ENCODE results near the gene CAVIN2. TPM values are rescaled to one million over a fixed set of nuclear protein-coding genes. Genes with fewer than 3 reads are reported as not detected.

Gene CAVIN2
- total RNA-seq, 2 donors from 2014 or later, result not detected

DNA sequence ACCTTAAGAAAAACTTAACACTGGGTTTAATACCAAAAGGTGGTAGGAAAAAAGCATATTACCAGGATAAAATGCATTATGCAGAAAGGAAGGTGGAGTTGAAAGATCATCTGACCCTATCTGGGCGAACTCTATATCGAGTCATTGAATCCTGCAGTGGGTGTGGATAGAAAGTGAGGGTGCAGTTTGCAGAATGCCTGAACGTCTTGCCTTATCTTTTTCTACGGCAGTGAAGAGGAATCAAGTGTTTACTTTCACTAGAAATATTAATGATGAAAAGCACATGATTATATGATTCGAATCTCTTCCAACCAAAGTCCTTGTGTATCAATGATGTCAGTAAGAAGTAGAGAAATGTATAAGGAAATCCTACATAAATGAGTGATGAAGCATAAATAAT, 4.3 kb upstream of the CAVIN2 start:
- DNase-seq (ENCODE audit: low spot score in 2 of 2) (no peak), ATAC-seq (no peak)
- Mint-ChIP-seq H3K9me3 (no peaks in the 10 kb centered on the region), H3K36me3 (no peaks in the 10 kb centered on the region), H3K27ac (no peak overlapping the region)

DNA sequence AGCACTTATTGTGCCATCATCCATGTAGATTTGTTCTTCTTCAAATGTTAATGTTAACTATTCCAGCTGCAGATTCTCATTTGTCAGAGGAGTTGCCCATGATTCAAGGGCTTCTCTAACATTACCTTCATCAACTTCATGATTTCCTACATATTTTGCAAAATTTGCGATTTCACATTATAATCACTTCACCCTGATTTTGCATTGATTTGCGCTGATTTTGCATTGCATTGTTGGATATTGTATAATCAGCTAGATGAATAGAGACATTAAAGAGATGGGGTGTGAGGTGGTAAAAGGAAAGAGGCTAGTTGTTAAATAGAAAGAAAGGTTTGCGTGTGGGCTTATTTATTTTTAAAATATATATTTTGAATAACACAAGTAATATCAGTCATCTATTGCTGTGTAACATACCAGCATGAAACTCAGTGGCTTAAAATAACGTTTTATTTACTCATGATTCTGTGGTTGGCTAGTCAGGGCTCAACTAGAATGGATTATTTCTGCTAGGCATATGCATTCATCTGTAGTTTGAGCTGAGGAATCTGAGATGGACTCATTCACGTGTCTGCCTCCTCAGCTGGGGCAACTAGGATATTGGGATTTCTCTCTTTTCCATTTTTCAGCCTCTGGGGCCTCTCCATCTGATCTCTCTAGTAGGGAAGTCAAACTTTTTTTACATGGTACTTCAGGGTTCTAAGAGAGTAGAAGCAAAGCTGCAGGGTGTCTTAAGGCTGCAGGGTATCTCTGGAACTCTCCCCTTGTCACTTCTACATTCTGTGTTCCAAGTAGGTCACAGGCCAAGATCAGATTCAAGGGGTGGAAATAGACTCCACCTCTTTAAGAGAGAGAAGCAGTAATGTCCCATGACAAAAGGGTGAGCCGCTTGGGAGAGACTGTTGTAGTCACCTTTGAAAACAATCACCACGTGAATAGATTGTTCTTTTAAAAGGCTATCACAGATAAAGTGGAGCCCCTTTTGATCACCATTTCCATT, 2.2 kb upstream of the CAVIN2 start:
- no peak for ATAC-seq
- no peaks in the 10 kb centered on the region for H3K36me3 Mint-ChIP-seq
- no peaks in the 10 kb centered on the region for H3K9me3 Mint-ChIP-seq
- no peak overlapping the region for H3K27ac Mint-ChIP-seq
- DNase-seq (ENCODE audit: low spot score in 2 of 2), result no peak

DNA sequence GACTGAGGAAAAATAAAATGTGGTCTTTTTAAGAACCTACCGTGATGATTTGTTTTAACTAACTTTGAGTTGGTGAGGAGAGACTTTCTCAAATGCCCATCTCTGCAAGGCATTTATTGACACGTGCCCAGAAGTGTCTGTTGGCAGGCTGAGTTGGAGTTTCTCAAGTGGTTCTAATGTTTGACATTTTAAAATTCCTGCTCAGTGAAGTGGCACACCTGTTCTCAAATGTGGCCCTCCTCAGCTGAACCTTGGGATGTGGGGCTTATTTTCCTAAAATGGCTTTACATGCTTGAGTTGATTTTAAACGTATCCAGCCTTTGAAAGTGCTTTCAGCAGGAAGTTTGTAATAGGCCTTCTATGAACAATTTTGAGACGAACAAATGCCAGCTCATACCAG, 876 bp upstream of the CAVIN2 start:
- Mint-ChIP-seq H3K27ac (no peak overlapping the region), H3K9me3 (no peaks in the 10 kb centered on the region), H3K36me3 (no peaks in the 10 kb centered on the region)
- no peak for ATAC-seq
- no peak for DNase-seq (ENCODE audit: low spot score in 2 of 2)

DNA sequence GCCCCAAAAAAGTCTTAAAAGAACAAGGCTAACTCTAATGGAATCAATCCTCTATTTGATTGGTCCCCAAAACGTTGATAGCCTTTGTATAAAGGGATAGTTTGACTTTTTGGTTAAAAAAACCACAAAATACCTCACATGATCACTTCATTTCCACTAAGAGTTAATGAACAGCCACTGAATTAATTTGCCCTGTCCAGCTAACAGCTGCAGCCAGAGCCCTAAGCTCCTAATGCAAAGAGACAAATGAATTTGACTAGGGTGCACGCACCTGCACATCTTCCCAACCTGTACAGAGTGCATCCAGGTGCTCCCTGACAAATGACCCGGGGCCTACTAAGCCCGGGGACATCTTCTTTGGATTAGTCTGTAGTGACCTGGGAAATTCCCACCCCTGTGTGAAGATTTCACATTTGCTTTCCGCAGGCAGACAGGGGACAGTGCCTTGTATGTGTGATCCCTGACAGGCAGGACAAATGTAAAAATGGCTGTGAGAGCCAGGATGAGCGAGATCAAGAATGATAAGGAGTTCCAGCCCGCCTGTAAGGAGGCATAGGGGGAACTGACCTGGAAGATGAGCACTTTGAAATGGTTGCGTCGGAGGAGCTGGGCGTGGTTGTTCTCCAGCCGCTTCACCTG, 893 bp downstream of the CAVIN2 start:
- Mint-ChIP-seq H3K9me3 (no peaks in the 10 kb centered on the region), H3K36me3 (no peaks in the 10 kb centered on the region), H3K27ac (no peak overlapping the region)
- ATAC-seq (peak in 1 of 2 donors; percentile 7), DNase-seq (ENCODE audit: low spot score in 2 of 2) (no peak)

DNA sequence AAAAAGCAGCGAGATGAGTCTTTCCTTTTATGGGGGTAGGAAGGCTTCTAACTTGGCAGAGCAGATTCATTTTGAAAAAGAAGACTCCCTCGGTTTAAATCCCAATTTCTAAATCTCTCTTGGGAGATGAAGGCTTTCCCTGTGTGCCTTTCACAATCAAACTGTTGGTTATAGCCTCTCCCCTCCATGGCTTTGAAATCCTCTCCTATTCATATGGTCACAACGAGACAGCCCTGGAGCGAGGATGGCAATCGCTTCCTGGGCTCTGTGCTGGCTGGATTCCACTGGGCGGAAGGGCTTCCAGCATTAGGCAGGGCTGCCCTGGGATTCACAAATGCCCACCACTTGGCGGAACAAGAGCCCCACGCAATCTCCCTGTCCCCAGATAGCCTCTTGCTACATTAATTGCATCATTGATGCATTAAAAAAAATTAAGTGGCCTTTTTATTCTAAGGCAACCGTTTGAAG, 1.6 kb downstream of the CAVIN2 start:
- ATAC-seq, result no peak

DNA sequence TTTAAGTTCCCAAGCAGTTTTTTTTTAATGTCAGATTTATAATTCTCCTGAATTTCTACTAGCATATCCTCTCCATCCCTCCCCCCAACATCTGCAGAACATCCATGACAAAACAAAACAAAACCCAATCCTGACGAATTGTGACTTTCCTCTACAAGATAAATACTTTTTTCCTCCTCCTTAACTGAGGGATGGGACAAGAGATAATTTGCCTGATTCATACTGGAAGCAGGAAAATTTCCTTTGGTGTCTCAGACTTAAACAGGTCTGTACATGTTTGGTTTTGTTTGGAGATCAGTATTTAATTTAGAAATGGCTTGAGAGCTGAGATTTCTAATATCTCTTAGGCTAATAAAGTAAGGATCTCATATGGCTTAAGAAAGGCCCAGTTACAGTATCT, 2.2 kb downstream of the CAVIN2 start:
- DNase-seq (ENCODE audit: low spot score in 2 of 2) (no peak), ATAC-seq (no peak)
- Mint-ChIP-seq H3K9me3 (no peaks in the 10 kb centered on the region), H3K27ac (no peak overlapping the region), H3K36me3 (no peaks in the 10 kb centered on the region)

More for the DNA sequence above, 1.6 kb downstream of the CAVIN2 start:
- DNase-seq (ENCODE audit: low spot score in 2 of 2), result no peak
- Mint-ChIP-seq H3K9me3 (no peaks in the 10 kb centered on the region), H3K36me3 (no peaks in the 10 kb centered on the region), H3K27ac (no peak overlapping the region)

DNA sequence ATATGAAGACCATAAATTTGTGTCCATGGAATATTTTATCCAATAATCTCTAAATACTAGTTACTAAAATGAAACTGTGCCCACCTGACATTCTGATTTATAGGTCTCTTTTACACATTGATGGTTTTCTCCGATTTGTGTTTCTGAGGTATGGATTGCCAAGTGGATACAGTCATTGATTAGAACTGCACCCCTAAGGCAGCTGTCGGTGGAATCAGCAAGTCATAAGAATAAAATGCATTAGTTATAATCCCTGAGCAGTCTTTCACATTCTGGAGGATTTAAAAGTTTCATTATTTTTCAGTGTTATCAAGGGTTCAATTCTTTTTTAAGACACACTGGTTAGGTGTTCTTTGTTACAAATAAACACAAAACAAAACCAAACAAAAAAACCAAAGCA, 6.0 kb downstream of the CAVIN2 start:
- DNase-seq (ENCODE audit: low spot score in 2 of 2) (no peak), ATAC-seq (no peak)
- Mint-ChIP-seq H3K9me3 (no peaks in the 10 kb centered on the region), H3K27ac (no peak overlapping the region), H3K36me3 (no peaks in the 10 kb centered on the region)

DNA sequence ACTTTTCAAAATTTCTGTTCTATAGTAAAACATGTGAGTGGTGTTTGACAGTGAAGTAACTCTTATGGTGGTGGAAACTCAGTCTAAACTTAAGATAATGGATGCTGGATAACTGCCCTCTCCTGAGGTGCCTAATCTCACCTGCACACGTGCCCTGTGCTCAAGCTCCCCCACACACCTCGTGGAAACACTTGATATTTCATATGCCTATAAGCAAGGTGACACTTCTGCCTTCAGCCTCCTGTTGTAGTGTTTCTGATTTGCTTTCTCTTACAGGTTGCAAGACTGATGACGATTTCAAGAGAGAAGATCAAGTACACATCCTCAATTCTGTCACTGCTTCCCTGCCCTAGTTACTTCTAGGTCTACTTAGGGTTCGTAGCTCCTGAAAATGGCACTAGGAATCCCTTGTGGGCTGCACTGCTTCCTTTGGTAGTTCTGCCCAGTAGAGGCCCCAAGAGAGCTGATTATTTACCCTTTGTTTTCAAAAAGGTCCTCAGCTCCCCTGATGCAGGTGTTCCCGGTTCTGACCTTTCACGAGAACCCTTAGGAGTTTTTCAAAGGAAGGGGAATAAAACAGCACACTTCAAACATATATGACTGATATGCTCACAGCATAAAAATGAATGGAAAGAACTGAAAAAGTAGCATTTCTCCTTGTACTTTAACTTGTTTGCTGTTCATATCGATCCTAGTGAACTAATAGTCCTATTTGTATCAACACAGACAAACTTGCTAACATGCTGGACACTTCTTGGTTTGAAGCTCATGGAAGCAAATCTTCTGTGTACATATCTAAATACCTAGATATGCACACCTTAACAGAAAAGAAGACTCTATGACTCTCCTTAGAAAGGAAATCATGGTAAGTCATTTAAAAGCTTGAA, 6.7 kb downstream of the CAVIN2 start:
- H3K27ac Mint-ChIP-seq, result no peak overlapping the region
- DNase-seq (ENCODE audit: low spot score in 2 of 2), result no peak

DNA sequence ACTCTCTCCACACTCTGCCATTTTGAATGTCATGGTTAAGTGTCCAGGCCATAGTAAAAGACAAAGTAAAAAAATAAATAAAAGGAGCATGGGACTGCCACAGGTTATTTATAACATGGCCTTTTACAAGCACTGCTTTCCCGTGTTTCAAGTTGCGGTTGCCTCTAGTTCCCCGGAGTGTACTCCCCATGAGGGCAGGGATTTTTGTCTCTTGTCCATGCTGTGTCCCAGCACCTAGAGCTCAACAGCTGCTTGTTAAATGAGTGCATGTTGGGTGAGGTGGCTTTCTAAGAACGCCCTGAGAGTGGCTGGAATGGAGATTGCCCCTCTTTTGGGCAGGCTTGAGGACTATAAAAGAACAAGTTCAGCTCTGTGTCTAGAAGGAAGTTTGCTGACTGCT, 8.4 kb downstream of the CAVIN2 start:
- H3K36me3 Mint-ChIP-seq, result no peaks in the 10 kb centered on the region
- no peaks in the 10 kb centered on the region for H3K9me3 Mint-ChIP-seq
- DNase-seq (ENCODE audit: low spot score in 2 of 2) (no peak), ATAC-seq (no peak)
- no peak overlapping the region for H3K27ac Mint-ChIP-seq

More for the DNA sequence above, 6.7 kb downstream of the CAVIN2 start:
- ATAC-seq, result no peak
- H3K9me3 Mint-ChIP-seq, result no peaks in the 10 kb centered on the region
- H3K36me3 Mint-ChIP-seq, result no peaks in the 10 kb centered on the region

DNA sequence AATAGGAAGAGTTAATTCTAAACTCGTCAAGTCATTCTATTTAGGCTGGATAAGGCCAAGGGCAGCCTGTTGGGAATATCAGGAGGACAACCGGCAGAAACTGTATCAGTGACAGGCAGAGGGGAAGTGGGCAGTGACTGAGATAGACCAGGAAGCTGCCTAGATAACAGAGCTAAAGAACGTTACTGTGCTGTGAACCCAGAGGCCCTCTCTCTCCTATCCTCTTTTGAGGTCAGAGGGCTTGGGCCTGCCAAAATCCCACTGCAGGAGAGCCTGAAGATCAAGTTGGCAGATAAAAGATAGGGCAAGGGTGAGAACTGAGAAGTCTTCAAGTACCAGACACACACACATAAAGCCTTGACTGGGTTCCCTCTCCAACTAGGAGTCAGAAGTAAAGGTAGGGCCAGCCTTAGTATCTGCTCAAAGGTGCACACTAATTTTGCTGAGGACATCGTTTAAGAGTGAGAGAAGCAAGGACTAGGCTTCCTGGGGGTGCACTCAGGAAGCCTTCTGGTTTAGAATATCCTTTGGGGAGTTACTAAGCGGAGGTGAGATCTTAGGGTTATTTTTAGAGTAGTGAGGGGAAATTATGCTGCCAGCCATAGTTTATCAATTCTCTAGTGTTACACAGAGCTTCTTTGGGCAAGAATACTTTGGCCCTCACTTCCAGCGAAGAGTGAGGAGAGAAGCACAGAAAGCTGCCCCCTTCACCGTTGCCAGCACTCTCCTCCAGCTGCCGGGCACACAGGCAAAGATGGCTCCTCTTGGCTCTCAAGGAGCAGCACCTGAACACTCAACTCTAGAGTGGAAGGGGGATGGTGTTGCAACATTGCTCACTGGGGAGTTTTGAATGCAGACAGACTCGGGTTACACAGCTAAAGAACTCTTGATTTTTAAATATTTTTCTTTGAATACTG, 9.8 kb downstream of the CAVIN2 start:
- no peak for DNase-seq (ENCODE audit: low spot score in 2 of 2)
- no peaks in the 10 kb centered on the region for H3K9me3 Mint-ChIP-seq
- no peak overlapping the region for H3K27ac Mint-ChIP-seq
- ATAC-seq, result no peak
- H3K36me3 Mint-ChIP-seq, result no peaks in the 10 kb centered on the region

DNA sequence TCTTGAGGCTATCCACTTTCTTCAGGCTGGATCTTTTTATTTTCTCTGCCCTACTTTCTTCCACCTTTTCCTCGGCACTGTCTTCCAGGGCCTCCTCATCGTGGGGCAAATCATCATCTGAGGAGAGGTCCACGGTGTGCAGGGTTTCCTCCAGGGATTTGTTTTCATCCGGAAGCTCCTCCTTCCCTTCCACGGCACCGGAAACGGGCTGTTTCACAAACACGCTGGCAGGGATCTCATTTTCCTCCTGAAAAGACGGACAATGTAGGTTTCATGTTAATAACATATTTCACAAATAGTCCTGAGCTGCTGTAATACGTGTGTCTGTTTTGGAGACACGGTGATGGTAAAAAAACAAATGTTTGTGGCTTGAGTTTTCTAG, 10.4 kb downstream of the CAVIN2 start:
- ATAC-seq (no peak), DNase-seq (ENCODE audit: low spot score in 2 of 2) (no peak)
- H3K9me3 Mint-ChIP-seq, result no peaks in the 10 kb centered on the region
- no peak overlapping the region for H3K27ac Mint-ChIP-seq
- H3K36me3 Mint-ChIP-seq, result no peaks in the 10 kb centered on the region

DNA sequence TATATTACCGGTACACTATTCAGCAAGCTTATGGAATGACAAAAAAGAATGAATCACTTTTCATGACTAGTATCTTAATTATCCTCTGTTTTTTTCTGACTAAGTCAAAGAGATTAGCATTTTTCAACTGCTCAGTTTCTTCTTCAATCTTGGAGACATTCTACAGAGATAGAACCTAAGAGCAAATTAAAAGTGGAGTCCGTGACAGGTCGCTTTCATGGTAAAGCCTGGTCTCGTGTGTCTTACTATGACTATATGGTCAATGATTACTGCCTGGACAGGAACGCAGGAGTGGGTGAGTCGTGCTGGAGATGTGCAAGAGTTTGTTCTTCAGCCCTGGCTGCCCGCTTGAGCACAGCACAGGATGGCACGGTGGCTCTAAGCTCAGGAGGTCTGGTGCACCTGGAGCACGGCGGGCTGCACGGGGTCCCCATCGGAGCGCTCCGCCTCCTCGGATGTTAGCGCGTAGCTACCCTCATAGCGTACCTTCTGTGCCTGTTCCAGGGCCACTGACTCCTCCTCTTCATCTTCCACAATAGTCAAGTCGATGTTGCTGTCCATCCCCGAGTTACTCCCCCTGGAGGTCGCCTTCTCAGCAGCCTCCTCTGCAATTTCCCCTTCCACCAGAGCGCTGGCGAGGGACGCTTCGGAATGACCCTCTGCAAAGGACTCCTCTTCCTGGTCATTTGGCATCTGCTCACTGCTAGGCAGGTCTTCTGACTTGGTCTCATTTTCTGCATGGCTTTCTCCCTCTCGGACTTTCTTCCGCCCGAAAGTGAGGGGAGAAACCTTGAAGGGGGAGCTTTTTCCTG, 11.1 kb downstream of the CAVIN2 start:
- no peak for ATAC-seq
- H3K9me3 Mint-ChIP-seq, result no peaks in the 10 kb centered on the region
- no peak overlapping the region for H3K27ac Mint-ChIP-seq
- DNase-seq (ENCODE audit: low spot score in 2 of 2), result no peak
- H3K36me3 Mint-ChIP-seq, result no peaks in the 10 kb centered on the region

DNA sequence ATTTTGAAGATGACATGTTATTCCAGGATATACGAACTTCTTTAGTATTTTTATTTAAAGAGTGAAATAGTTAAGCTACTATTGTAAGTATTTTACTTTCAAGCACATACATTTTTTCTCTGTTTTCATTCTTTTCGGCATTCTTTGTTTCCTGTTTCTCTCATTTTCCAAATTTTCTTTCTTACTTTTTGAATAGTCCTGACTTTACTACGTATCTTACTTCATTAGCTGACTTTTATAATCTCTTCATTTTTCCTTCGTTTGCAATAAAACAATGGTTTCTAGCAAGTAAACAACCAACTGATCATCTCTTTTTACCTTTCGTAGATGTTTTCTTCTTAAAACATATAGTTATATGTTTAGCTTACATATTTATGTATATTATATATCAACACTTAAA, 11.8 kb downstream of the CAVIN2 start:
- ATAC-seq, result no peak
- Mint-ChIP-seq H3K27ac (peak overlapping the region in 1 of 2 donors; percentile 22), H3K9me3 (no peaks in the 10 kb centered on the region), H3K36me3 (no peaks in the 10 kb centered on the region)
- no peak for DNase-seq (ENCODE audit: low spot score in 2 of 2)

DNA sequence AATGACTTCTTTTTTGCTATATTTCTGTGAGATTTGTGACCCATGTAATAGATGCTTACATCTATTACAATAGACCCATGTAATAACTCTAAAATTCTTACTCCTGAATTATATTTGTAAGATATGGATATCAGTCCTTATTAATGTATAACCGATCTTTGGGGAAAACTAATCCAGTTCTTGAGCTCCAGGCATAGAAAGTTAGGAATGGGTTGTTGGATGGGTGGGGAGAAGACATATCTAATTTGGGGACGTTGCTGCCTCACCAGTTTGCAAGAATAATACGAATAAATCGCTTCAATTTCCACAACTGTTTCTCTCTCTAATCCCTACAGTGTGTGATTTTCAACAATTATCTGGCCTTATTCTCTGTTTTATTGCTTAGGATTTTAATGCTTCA, 13.5 kb downstream of the CAVIN2 start:
- H3K27ac Mint-ChIP-seq, result no peak overlapping the region
- no peaks in the 10 kb centered on the region for H3K36me3 Mint-ChIP-seq
- H3K9me3 Mint-ChIP-seq, result no peaks in the 10 kb centered on the region
- ATAC-seq, result no peak
- no peak for DNase-seq (ENCODE audit: low spot score in 2 of 2)

DNA sequence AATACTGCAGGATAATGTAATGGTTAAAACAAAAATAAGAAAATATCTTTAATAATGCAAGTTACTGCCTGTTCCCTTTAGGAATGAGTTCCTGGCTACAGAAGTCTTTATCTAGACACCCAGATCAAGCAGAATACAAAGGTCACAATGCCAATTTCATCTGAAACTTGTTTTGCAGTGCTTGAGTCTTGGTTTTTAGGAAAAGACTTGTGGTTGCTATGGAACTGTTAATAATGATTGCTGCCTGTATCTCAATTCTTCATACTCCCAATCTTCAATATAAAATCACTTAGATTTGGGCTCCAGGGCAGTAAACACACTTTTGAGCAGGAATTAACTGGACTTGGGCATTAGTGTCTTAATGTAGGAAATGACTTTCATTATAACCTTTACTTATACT, 14.2 kb downstream of the CAVIN2 start:
- no peak for ATAC-seq
- Mint-ChIP-seq H3K36me3 (no peaks in the 10 kb centered on the region), H3K27ac (no peak overlapping the region), H3K9me3 (no peaks in the 10 kb centered on the region)
- no peak for DNase-seq (ENCODE audit: low spot score in 2 of 2)
